HTERT RPE-1 (cell line): ENCODE results near the gene DUSP3.
"Not testable (repeated sequence)": the region's sequence is repeated elsewhere in the genome, so short reads cannot be mapped to it uniquely, and the experiment has no call there.

ENCODE experiments used
- in situ Hi-C: fragments of 300-500 bp; cut with MboI; formaldehyde crosslinking; loops from 4 replicates; pipeline ENCODE4 v1.14.3; 2020; ENCODE audit warnings: low sequenced_read_pairs

The DUSP3 gene

GRCh38 chr17:43801844-43802243, 23.1 kb upstream of the DUSP3 start:
- in situ Hi-C loops: no loop called here

GRCh38 chr17:43800736-43801135, 22.0 kb upstream of the DUSP3 start:
- in situ Hi-C loops: no loop called here

GRCh38 chr17:43799047-43799446, 20.3 kb upstream of the DUSP3 start:
- in situ Hi-C loops: no loop called here

GRCh38 chr17:43798024-43798423, 19.2 kb upstream of the DUSP3 start:
- in situ Hi-C loops: not testable (repeated sequence)

GRCh38 chr17:43792668-43793067, 13.9 kb upstream of the DUSP3 start:
- in situ Hi-C loops: not testable (repeated sequence)

- in situ Hi-C loops: no loop called here
These were observed 12.8 kb upstream of the DUSP3 start for GRCh38 chr17:43791589-43791988.

GRCh38 chr17:43790311-43790940, 11.6 kb upstream of the DUSP3 start:
- in situ Hi-C loops: no loop called here

GRCh38 chr17:43789482-43789881, 10.7 kb upstream of the DUSP3 start:
- in situ Hi-C loops: no loop called here

GRCh38 chr17:43788540-43788939, 9.8 kb upstream of the DUSP3 start:
- in situ Hi-C loops: no loop called here

- in situ Hi-C loops: no loop called here
These were observed 9.0 kb upstream of the DUSP3 start for GRCh38 chr17:43787728-43788127.

- in situ Hi-C loops: no loop called here
These were observed 5.9 kb upstream of the DUSP3 start for GRCh38 chr17:43784628-43785101.

- in situ Hi-C loops: no loop called here
These were observed 5.3 kb upstream of the DUSP3 start for GRCh38 chr17:43784068-43784467.

- in situ Hi-C loops: no loop called here
These were observed 4.3 kb upstream of the DUSP3 start for GRCh38 chr17:43782913-43783680.

- in situ Hi-C loops: no loop called here
These were observed 1.4 kb upstream of the DUSP3 start, which contains the start of gene CFAP97D1 for GRCh38 chr17:43780135-43780534. TSS of gene CFAP97D1 (plus strand) at chr17:43780435. CDS start at chr17:43780463, 28 bp downstream.

- in situ Hi-C loops: no loop called here
These were observed 658 bp upstream of the DUSP3 start for GRCh38 chr17:43779145-43780125.

GRCh38 chr17:43774304-43775250, 4.2 kb downstream of the DUSP3 start:
- in situ Hi-C loops: no loop called here

GRCh38 chr17:43772877-43773648, 5.7 kb downstream of the DUSP3 start:
- in situ Hi-C loops: no loop called here

GRCh38 chr17:43771463-43771862, 7.3 kb downstream of the DUSP3 start:
- in situ Hi-C loops: no loop called here

- in situ Hi-C loops: no loop called here
These were observed 7.8 kb downstream of the DUSP3 start for GRCh38 chr17:43770957-43771356.
